Esophagus mucosa (tissue), 1 donor: ENCODE data around the gene CABP1. TPM values are rescaled to one million over a fixed set of nuclear protein-coding genes. Genes with fewer than 3 reads are reported as not detected.

ENCODE experiments used
- ATAC-seq: fragments of 200-7000 bp; cut with Tn5 transposase; one replicate; pipeline ENCODE4 v1.9.1; 2020
- total RNA-seq: library from RNA; stranded (reverse); gene quantifications from one replicate; pipeline ENCODE4 v1.2.4, GENCODE V29; 2023
- donor health status: DM: yes; HTN: yes; CAD: no.

CABP1 gene
- total RNA-seq, 1 donor from 2014 or later = 0.16 TPM

GRCh38 chr12:120668091-120668867 lies 27.9 kb downstream of the CABP1 start:
- no peak for ATAC-seq

- peak; percentile 73 for ATAC-seq
Observed at GRCh38 chr12:120668868-120669840, 28.7 kb downstream of the CABP1 start.

- ATAC-seq = peak; percentile 37
Observed at GRCh38 chr12:120670237-120670636, 29.8 kb downstream of the CABP1 start.

- no peak for ATAC-seq
Observed at GRCh38 chr12:120670667-120671066, 30.2 kb downstream of the CABP1 start.

GRCh38 chr12:120674097-120674636 lies 33.7 kb downstream of the CABP1 start:
- no peak for ATAC-seq

- ATAC-seq = peak; percentile 43
Observed at GRCh38 chr12:120677765-120678473, 37.5 kb downstream of the CABP1 start.

GRCh38 chr12:120678572-120678971 lies 38.1 kb downstream of the CABP1 start:
- no peak for ATAC-seq

GRCh38 chr12:120680165-120680738 lies 39.8 kb downstream of the CABP1 start:
- no peak for ATAC-seq

- ATAC-seq = no peak
Observed at GRCh38 chr12:120684523-120684932, 44.1 kb downstream of the CABP1 start.

- no peak for ATAC-seq
Observed at GRCh38 chr12:120685522-120685921, 45.1 kb downstream of the CABP1 start.

GRCh38 chr12:120686151-120686689 lies 45.8 kb downstream of the CABP1 start:
- peak; percentile 92 for ATAC-seq

GRCh38 chr12:120686690-120687577 lies 46.5 kb downstream of the CABP1 start, which contains the start of gene MLEC:
TSS of gene MLEC (plus strand) at chr12:120687149. CDS start at chr12:120687297, 148 bp downstream.
- ATAC-seq = peak; percentile 95

- ATAC-seq = no peak
Observed at GRCh38 chr12:120687578-120688289, 47.3 kb downstream of the CABP1 start.

- ATAC-seq = no peak
Observed at GRCh38 chr12:120688527-120689071, 48.2 kb downstream of the CABP1 start.

- no peak for ATAC-seq
Observed at GRCh38 chr12:120689397-120690082, 49.1 kb downstream of the CABP1 start.

- ATAC-seq = no peak
Observed at GRCh38 chr12:120690083-120690450, 49.6 kb downstream of the CABP1 start.

GRCh38 chr12:120690978-120691377 lies 50.6 kb downstream of the CABP1 start:
- ATAC-seq = no peak

GRCh38 chr12:120692524-120693033 lies 52.2 kb downstream of the CABP1 start:
- ATAC-seq = no peak

GRCh38 chr12:120693848-120694247 lies 53.4 kb downstream of the CABP1 start:
- no peak for ATAC-seq
